KMS-11 (cell line): ENCODE data around the gene TECR.
"Not testable (repeated sequence)": the region's sequence is repeated elsewhere in the genome, so short reads cannot be mapped to it uniquely, and the experiment has no call there.

Source experiments
- H2AFZ ChIP-seq: fragments of 200-600 bp; sonication (generic); 2 replicates; pipeline ENCODE4 v1.6.1; 2016; ENCODE audit warnings: antibody characterized with exemption, mixed run types, low read depth
- H3K27ac ChIP-seq: fragments of 200-600 bp; sonication (generic); 2 replicates; pipeline ENCODE4 v1.6.1; 2016; ENCODE audit warnings: mild to moderate bottlenecking, mixed run types
- H3K27me3 ChIP-seq: fragments of 200-600 bp; sonication (generic); 2 replicates; pipeline ENCODE4 v1.6.1; 2017; ENCODE audit warnings: mild to moderate bottlenecking, low read depth, mixed run types, moderate library complexity; ENCODE audit not compliant: insufficient read depth
- H3K36me3 ChIP-seq: fragments of 200-600 bp; sonication (generic); 2 replicates; pipeline ENCODE4 v1.6.1; 2017; ENCODE audit warnings: mild to moderate bottlenecking, mixed run types; ENCODE audit not compliant: insufficient read depth
- H3K4me1 ChIP-seq: fragments of 200-600 bp; sonication (generic); 2 replicates; pipeline ENCODE4 v1.6.1; 2016; ENCODE audit warnings: mild to moderate bottlenecking, low read depth, mixed run types; ENCODE audit not compliant: poor library complexity, severe bottlenecking
- H3K4me2 ChIP-seq: fragments of 200-600 bp; sonication (generic); 2 replicates; pipeline ENCODE4 v1.7.0; 2016; ENCODE audit warnings: mild to moderate bottlenecking, mixed run types
- H3K4me3 ChIP-seq: fragments of 200-600 bp; sonication (generic); IDR thresholded peaks from 2 replicates; pipeline ENCODE4 v1.6.1; 2017; ENCODE audit warnings: low read depth, low read length, mixed read lengths; ENCODE audit not compliant: insufficient read depth
- H3K79me2 ChIP-seq: fragments of 200-600 bp; sonication (generic); 2 replicates; pipeline ENCODE4 v1.6.1; 2016; ENCODE audit warnings: low read depth, mixed run types; ENCODE audit not compliant: insufficient read depth
- H3K9ac ChIP-seq: fragments of 200-600 bp; sonication (generic); 2 replicates; pipeline ENCODE4 v1.6.1; 2016; ENCODE audit warnings: mild to moderate bottlenecking, mixed run types
- H4K20me1 ChIP-seq: fragments of 200-600 bp; sonication (generic); 2 replicates; pipeline ENCODE4 v1.6.1; 2016; ENCODE audit warnings: mild to moderate bottlenecking, mixed run types; ENCODE audit not compliant: insufficient read depth
- CTCF ChIP-seq: fragments of 200-600 bp; sonication (generic); conservative IDR thresholded peaks from 2 replicates; pipeline ENCODE4 v1.6.1; 2017; ENCODE audit warnings: low read depth, mild to moderate bottlenecking, antibody characterized with exemption, low read length, moderate library complexity, mixed read lengths

Gene TECR

GRCh38 chr19:14599548-14600147 lies 70.3 kb downstream of the TECR start:
- no peak overlapping the region for H3K4me3 ChIP-seq
- H3K79me2 ChIP-seq = no peaks in the 10 kb centered on the region
- no peaks in the 10 kb centered on the region for H3K36me3 ChIP-seq
- TF ChIP-seq CTCF = no peak
- H3K4me1 ChIP-seq = no peaks in the 10 kb centered on the region
- no peak overlapping the region for H3K9ac ChIP-seq
- peaks cover 2% of the 10 kb centered on the region; the same call in 1 of the 2 replicates for H3K27me3 ChIP-seq
- H2AFZ ChIP-seq = no peak overlapping the region
- H3K27ac ChIP-seq = no peak overlapping the region
- H3K4me2 ChIP-seq = no peak overlapping the region
- no peaks in the 10 kb centered on the region for H4K20me1 ChIP-seq

GRCh38 chr19:14603990-14604387 lies 74.6 kb downstream of the TECR start:
- H3K27me3 ChIP-seq = peaks cover 9% of the 10 kb centered on the region; the same call in 1 of the 2 replicates
- no peak for TF ChIP-seq CTCF

GRCh38 chr19:14606627-14607026 lies 77.2 kb downstream of the TECR start:
- Histone ChIP-seq H3K27ac (no peak overlapping the region), H3K36me3 (no peaks in the 10 kb centered on the region), H3K79me2 (no peaks in the 10 kb centered on the region), H3K4me3 (no peak overlapping the region), H3K9ac (no peak overlapping the region), H4K20me1 (no peaks in the 10 kb centered on the region), H2AFZ (no peak overlapping the region), H3K4me1 (no peaks in the 10 kb centered on the region), H3K4me2 (no peak overlapping the region), H3K27me3 (peaks cover 11% of the 10 kb centered on the region; the same call in 1 of the 2 replicates)
- TF ChIP-seq CTCF = no peak

More at GRCh38 chr19:14603990-14604387, 74.6 kb downstream of the TECR start:
- Histone ChIP-seq H3K36me3 (no peaks in the 10 kb centered on the region), H3K4me1 (no peaks in the 10 kb centered on the region), H2AFZ (no peak overlapping the region), H3K79me2 (no peaks in the 10 kb centered on the region), H3K27ac (no peak overlapping the region), H4K20me1 (no peaks in the 10 kb centered on the region), H3K4me2 (no peak overlapping the region), H3K4me3 (no peak overlapping the region), H3K9ac (no peak overlapping the region)

- no peak for TF ChIP-seq CTCF
- Histone ChIP-seq H3K36me3 (no peaks in the 10 kb centered on the region), H3K4me1 (no peaks in the 10 kb centered on the region), H4K20me1 (no peaks in the 10 kb centered on the region), H3K27ac (no peak overlapping the region), H3K9ac (no peak overlapping the region), H2AFZ (no peak overlapping the region), H3K4me3 (no peak overlapping the region), H3K79me2 (no peaks in the 10 kb centered on the region), H3K27me3 (peaks cover 4% of the 10 kb centered on the region; the same call in 1 of the 2 replicates), H3K4me2 (no peak overlapping the region)
Measured at GRCh38 chr19:14611051-14611450, 81.7 kb downstream of the TECR start.

- H2AFZ ChIP-seq, H3K27me3 ChIP-seq, H3K4me1 ChIP-seq, H3K4me2 ChIP-seq, H3K27ac ChIP-seq, H3K79me2 ChIP-seq, H3K4me3 ChIP-seq, H3K9ac ChIP-seq, H3K36me3 ChIP-seq, H4K20me1 ChIP-seq: not testable (repeated sequence)
Measured at GRCh38 chr19:14612242-14612641, 82.8 kb downstream of the TECR start.
